GM21515 (cell line): ENCODE measurements around the gene SPATA21.
A peak's percentile ranks its signal among the peaks of the same experiment; 100 is the strongest.

Source experiments
- ATAC-seq: cut with Tn5 transposase; IDR thresholded peaks from one replicate; pipeline ENCODE4 v1.9.1; 2021; ENCODE audit not compliant: unreplicated experiment

The SPATA21 gene

GRCh38 chr1:16451841-16452528 lies 14.8 kb upstream of the SPATA21 start:
- ATAC-seq: no peak

- ATAC-seq: no peak
Measured at GRCh38 chr1:16450863-16451481, 13.7 kb upstream of the SPATA21 start.

GRCh38 chr1:16449666-16450065 lies 12.4 kb upstream of the SPATA21 start:
- ATAC-seq: no peak

DNA sequence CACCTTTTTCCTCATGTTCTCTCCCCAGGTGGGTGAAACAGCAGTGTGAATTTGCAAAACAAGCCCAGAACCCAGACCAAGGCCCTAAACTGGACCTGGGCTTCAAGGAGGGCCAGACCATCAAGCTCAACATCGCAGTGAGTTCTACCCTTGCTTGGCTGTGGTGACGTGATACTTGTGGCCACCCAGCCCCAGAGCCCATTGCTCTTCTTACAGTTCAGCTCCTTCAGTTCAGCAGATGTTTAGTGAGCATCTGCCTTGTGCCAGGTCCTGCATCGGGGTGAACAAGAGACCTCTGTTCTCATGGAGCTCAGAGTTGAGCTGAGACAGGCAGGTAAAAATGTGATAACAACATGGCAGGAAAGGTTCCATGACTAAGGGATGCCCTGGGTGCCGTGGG lies 11.8 kb upstream of the SPATA21 start:
- ATAC-seq: no peak

DNA sequence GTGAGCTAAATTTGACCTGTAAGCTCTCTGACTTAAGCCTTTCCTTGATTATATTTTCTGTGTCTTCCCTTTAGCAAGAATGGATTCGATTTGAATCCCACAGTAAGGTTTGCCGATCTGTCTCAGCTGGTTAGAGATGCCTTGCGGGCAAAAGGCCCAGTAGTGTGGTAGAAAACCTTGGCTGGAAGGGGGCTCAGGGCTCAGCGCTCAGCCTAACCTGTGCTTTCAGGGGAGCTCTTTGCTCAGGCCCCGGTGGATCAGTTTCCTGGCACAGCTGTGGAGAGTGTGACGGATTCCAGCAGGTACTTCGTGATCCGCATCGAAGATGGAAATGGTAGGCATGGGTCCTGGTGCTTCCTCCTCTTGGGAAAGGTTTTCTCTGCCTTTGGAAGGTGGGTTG lies 10.4 kb upstream of the SPATA21 start:
- no peak for ATAC-seq

DNA sequence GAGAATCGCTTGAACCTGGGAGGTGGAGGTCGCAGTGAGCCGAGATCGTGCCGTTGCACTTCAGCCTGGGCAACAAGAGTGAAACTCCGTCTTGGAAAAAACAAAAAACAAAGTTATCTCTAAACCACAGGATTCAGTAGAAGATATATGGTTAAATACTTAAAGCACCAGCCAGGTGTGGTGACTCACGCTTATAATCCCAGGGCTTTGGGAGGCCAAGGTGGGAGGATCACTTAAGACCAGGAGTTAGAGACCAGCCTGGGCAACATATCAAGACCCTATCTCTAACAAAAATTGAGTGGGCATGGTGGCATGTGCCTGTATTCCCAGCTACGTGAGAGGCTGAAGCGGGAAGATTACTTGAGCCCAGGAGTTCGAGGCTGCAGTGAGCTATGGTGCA lies 8.9 kb upstream of the SPATA21 start:
- ATAC-seq: no peak

GRCh38 chr1:16445052-16445451 lies 7.8 kb upstream of the SPATA21 start:
- ATAC-seq: no peak

DNA sequence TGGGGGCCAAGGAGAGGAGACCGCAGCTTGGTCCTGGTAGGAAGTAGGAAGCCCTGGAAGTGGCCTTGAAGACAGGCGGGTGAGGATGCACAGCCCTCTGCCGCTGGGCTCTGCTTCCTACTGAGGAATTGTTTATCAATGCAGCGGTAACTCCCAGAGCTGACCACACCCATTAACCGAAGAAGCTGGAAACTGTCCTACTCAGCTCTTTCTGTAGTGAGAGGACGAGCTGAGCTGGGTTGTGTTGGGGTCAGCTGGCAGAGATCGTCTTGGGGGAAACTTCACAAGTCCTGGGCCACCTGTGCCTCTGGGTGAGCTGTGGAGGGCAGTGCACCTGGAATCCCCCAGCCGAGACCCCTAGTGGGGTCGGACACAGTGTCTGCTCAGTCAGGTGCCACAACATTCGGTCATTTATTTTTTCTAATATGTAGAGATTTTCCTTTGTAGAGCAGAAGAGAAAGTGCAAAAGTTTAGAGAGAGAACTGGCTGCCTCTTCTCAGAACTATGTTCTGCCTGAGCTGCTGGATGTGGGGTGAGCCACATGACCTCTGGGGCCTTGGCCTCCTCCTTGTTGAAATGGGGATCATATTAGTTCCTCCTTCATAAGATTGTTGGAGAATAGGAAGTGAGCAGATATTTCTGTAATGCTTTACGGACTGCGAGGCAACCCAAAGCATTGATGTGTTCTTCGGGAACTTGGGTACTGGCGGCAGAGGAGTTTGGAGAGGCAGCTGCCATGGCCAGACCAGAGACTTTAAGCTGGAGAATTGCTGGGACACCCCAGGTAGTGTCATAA lies 6.9 kb upstream of the SPATA21 start:
- no peak for ATAC-seq

- ATAC-seq: no peak
Measured at GRCh38 chr1:16442941-16443340, 5.7 kb upstream of the SPATA21 start.

DNA sequence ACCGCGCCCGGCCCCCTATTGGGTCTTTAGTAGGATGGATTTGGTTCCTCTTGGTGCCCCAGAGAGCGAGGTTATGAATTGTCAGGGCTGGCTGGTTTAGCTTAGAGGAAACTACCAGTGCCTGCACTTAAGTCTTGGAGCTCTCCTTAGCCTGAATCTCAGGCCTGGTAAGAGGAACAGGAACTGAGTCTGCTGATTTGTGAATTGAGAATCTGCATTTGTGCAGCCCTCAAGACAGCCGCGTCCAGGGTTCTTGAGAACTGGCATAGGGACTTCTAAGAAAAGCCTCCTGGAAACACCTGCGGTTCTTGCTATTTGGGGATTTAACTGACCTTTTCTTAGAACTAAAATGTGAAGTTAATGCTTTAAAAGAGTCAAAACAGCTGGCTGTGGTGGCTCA lies 5.0 kb upstream of the SPATA21 start:
- ATAC-seq: no peak

- ATAC-seq: no peak
Measured at GRCh38 chr1:16441282-16441665, 4.0 kb upstream of the SPATA21 start.

DNA sequence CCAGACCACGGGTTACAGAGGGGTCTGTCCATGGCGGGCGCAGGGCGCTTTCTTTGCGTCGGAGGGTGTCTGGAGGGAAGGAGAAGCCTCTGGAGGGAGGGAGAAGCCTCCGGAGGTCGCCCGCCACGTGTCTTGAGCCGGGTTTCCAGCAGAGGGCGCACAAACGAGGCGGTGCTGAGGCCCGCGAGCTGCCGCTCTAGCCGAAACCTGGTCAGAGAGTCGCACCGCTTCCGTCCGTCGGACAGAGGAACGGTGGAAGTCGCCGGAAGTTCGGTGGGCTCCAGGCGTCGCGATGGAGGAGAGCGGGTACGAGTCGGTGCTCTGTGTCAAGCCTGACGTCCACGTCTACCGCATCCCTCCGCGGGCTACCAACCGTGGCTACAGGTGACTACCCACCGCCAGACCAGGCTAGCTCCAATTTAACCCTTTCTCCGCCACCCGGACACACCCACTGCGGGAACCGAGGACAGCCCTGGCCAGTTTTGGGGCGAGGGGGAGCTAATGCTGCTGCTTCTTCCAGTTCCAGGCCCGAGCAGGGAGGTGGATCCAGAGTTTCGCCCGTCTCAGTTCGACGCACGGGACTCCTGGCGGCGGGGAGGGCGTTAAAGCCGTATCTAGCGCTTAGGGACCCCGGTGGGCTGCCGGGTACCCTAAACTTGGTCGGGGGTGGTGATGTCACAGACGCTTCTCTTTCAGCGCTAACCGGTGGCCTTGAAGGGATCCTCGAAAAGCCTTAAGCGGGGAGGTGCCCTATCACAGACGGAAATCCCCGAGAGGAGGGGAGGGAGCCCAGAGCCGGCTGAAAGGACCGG lies 3.5 kb upstream of the SPATA21 start, which contains the start of gene NECAP2:
Gene NECAP2, plus strand, starts transcription at position 255 of the 812 bp plus-strand sequence. Its CDS starts 38 bp downstream, at position 293.
- ATAC-seq: peak; percentile 71

DNA sequence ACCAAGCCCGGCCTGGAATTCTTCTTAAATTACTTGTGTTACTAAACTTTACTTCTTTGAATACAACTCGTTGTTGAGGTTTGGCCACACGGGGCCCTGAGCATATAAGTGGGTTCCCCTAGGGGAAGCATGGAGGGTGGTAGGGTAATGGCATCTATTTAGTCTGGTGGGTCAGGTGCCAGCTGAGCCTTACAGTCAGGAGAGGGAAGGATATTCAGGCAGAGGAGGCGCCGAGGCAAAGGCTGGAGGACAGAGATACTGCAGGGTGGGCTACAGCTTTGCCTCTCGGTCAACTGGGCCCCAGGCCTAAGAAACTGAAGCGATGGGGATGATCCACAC lies 2.9 kb upstream of the SPATA21 start:
- peak; percentile 21 for ATAC-seq

GRCh38 chr1:16438924-16439323 lies 1.7 kb upstream of the SPATA21 start:
- ATAC-seq: no peak

- ATAC-seq: no peak
Measured at GRCh38 chr1:16438516-16438915, 1.3 kb upstream of the SPATA21 start.

GRCh38 chr1:16434501-16434900 lies 2.7 kb downstream of the SPATA21 start:
- no peak for ATAC-seq

DNA sequence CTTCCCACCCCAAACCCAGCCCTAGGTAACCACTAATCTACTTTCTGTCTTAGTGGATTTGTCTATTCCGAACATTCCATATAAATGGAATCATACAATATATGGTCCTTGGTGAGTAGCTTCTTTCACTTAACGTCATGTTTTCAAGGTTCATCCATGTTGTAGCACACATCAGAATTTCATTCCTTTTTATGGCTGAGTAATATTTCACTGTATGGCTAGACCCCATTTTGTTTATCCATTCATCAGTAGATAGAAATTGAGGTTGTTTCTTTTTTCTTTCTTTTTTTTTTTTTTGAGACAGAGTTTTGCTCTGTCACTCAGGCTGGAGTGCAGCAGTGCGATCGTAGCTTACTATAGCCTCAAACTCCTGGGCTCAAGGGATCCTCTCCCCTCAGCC lies 3.2 kb downstream of the SPATA21 start:
- ATAC-seq: no peak

- ATAC-seq: no peak
Measured at GRCh38 chr1:16433030-16433429, 4.2 kb downstream of the SPATA21 start.

DNA sequence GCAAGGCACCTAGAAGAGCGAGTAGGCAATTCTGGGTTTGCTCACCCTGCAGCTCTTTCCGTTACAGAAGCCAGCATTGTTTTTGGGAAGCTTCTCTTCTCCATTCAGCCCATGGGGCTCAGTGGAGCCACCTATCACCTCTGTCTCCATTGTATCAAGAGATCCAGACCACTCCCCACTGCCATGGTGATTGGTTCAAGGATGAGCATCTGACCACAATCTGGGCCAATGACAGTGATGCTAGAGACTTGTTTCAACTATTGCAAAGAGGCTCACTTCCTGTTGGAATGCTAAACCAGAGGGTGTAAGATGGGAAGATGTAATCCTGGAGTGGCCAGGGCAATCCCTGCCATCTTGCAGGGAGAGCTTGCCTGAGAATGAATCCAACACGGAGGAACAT lies 6.6 kb downstream of the SPATA21 start:
- no peak for ATAC-seq

DNA sequence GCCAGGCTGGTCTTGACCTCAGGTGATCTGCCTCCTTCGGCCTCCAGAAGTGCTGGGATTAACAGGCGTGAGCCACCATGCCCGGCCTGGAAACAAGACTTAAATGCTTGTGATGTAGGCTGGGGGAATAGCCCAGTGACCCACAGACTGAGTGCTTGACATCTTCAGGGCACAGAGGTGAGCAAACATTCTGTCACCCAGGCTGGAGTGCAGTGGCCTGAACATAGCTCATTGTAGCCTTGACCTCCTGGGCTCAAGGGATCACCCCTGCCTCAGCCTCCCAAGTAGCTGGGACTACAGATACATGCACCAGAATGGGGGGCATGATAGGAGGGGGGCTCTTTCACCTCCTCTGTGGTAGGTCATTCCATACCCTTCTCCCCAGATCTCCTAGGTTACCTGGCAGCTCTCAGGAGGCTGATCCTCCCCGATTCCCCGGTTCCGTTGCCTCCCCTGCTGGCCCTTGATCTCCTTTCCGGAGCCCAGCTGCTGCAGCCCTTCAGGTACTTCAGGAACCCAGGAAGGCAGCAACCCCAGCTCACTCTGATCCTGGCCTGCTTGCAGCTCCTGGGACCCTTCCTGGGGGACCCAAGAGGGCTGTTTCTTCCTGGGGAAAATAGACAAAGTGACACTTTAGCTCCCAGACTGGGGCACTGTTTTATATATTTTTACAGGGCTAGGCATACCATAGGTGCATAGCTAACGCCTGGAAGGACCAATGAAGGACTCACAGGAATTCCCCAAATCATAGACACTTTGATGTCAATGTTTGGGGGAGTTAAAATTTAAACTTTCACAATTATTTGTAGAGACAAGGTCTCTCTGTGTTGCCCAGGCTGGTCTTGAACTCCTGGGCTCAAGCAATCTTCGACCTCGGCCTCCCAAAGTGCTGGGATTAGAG lies 11.8 kb downstream of the SPATA21 start:
- ATAC-seq: no peak
